Measurements from ENCODE around the gene HPCAL1.

The HPCAL1 gene

DNA sequence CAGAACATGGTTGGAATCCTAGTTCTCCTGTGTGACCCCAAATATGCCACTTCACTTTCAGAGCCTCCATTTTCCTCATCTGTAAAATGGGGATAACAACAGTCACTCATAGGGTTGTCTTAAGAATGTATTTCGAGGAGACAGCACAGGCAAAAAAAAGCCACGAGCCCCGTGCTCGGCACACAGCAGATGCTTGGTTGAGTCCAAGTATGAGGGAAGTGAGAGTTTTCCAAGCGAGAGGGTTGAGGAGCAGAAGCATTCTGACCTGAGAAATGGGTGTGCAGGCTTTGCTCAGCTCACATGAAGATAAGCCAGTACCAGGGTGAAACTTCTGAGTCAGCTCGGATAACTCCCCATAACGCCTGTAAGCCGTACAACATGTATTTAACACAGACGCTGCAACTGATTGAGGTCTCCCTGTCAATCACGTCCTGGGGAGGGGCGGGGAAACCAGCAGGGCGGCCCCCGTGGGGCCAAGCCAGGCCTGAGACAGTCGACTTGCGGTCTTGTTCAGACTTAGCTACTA, 168.4 kb downstream of the HPCAL1 start:
- DNase-seq = no peak

GRCh38 chr2:10471955-10472354, 169.3 kb downstream of the HPCAL1 start:
- no peak for DNase-seq

DNA sequence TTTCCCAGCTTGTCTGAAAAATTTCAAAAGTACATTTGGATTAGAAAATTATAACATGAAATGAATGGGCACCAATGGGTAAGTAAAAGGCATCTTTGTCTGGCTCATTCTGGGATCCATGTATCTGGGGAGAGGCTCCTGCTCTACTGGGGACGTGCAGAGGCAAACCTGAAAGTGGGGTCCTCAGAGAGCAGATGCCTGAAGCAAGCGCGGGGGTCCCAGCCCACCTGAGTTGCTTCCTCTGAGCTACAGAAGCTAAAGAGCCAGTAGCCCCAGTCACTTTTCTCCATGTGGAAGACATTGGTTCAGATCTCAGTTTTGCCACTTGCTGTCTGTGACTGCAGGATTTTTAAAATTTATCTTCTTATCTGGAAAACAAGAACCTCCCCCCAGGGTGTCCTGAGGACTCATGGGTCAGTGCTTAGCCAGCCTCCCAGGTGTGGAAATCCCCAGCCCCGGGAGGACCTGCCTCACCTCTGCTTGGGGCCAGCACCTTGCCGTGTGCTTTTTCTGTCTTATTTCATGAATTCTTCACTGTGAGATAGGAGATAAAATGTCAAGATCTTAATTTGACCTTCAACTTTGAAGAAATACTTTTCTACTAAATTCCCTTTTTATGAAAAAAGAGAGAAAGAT, 170.5 kb downstream of the HPCAL1 start:
- DNase-seq = no peak

- no peak for DNase-seq
Observed at GRCh38 chr2:10475221-10475722, 172.6 kb downstream of the HPCAL1 start.

DNA sequence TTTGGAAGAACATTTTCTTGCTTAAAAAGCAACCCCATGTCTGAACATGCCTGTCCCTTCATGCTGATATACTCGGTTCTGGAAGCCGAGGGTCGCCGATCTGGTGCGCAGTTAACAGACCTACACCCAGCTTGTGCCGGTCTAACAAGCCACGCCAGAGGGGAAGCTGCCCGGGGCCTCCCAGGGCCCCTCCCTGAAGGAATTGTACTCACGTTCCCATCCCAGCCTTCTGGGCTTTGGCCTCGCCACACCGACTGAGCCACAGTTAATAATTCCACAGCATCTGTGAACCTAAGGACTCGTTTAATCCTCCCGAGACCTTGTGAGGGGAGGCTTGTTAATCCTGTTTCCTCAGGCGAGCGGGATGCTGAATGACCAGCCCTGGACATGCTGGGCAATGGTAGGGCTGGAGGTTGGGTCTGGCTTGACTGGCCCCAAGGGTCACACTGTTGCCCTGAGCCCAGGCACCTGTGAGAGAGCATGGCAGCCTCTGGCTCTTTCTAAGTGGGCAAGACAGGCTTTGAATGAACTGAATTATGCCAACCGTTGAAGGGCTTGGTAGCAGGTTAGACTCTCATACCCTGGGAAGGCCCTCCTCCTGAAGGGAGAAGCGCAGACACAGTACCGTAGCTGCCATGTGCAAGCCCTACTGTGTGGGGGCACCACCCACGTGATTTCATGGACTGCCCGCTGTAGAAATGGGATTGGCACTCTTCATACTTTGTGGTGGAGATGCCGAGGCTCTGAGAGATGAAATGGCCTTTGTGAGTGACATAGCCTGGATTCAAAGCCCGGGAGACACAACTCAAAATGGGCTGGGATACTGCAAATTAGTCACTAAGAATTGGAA, 173.3 kb downstream of the HPCAL1 start:
- DNase-seq = no peak

- no peak for DNase-seq
Observed at GRCh38 chr2:10476723-10477442, 174.2 kb downstream of the HPCAL1 start.

Data from activated gamma-delta T cell treated with Interleukin-2 at 50 U/mL for 16 hours (primary cell).